Measurements from ENCODE around the gene MCMBP.
A peak's percentile ranks its signal among the peaks of the same experiment; 100 is the strongest.

- TF ChIP-seq CTCF (IDR thresholded peaks at IDR 0.05), result no peak
- TF ChIP-seq TP53 (CRISPR knock-in tag; IDR thresholded peaks at IDR 0.05), result no peak
- TF ChIP-seq POLR2A (IDR thresholded peaks at IDR 0.05; ENCODE audit: low read length), result peak; percentile 91
- no peak for TF ChIP-seq HDAC2 (IDR thresholded peaks at IDR 0.05)
- no peak for TF ChIP-seq NFE2L2 (conservative IDR thresholded peaks at IDR 0.05; ENCODE audit: low read length)
Observed at GRCh38 chr10:119892188-119893065, 19.8 kb upstream of the MCMBP start, which contains the start of gene SEC23IP.
